ENCODE measurements around the gene PTTG2. TPM values are rescaled to one million over a fixed set of nuclear protein-coding genes. Genes with fewer than 3 reads are reported as not detected.

The PTTG2 gene
- total RNA-seq, 1 donor from 2014 or later, result 1.2 TPM

DNA sequence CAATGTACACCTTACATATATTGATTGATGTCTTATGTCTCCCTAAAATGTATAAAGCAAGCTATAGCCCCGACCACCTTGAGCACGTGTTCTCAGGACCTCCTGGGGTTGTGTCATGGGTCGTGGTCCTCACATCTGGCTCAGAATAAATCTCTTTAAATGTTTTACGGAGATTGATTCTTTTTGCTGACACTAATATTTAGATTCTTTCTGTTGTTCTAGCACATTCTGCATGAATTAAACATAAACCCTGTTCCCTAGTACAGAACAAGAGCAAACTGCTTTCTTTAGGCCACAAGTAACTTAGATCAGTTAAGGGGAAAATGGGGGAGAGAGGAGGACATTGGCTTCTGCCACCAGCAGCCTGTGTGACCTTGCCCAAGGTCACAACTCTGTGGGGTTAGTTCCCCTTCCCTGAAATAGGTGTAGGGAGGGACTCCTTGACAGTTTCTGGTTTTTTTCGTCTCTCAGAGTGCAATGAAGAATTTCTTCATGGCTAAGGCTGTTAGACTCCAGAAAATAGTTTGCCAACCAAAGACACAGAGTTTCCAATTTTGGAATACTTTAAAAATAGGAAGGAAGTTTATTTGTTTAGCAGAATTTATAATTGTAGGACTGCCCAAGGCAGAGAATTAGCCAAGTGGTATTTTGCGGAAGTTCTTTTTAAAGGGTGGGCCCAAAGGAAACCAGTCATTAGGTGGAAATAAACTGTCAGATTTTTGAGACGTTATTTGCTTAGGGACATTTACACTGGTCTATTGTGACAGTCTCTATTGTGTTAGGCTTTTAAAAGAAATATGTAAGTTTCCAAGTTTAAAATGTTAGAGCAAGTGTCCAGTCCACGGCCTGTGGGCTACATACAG is 29.4 kb downstream of the PTTG2 start:
- Histone ChIP-seq H3K36me3 (no peaks in the 10 kb centered on the region), H3K27ac (peak overlapping the region; percentile 57), H3K4me3 (no peak overlapping the region), H3K9me3 (no peaks in the 10 kb centered on the region), H3K27me3 (ENCODE audit: low read depth) (no peaks in the 10 kb centered on the region), H3K4me1 (peaks cover 45% of the 10 kb centered on the region)
- no peak for DNase-seq
- TF ChIP-seq, protein P1, sequence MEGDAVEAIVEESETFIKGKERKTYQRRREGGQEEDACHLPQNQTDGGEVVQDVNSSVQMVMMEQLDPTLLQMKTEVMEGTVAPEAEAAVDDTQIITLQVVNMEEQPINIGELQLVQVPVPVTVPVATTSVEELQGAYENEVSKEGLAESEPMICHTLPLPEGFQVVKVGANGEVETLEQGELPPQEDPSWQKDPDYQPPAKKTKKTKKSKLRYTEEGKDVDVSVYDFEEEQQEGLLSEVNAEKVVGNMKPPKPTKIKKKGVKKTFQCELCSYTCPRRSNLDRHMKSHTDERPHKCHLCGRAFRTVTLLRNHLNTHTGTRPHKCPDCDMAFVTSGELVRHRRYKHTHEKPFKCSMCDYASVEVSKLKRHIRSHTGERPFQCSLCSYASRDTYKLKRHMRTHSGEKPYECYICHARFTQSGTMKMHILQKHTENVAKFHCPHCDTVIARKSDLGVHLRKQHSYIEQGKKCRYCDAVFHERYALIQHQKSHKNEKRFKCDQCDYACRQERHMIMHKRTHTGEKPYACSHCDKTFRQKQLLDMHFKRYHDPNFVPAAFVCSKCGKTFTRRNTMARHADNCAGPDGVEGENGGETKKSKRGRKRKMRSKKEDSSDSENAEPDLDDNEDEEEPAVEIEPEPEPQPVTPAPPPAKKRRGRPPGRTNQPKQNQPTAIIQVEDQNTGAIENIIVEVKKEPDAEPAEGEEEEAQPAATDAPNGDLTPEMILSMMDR (IDR thresholded peaks at IDR 0.05), result no peak
- peak; percentile 62 to 64 for ATAC-seq
- intact Hi-C loops (cut with DNase I), result no loop called here

DNA sequence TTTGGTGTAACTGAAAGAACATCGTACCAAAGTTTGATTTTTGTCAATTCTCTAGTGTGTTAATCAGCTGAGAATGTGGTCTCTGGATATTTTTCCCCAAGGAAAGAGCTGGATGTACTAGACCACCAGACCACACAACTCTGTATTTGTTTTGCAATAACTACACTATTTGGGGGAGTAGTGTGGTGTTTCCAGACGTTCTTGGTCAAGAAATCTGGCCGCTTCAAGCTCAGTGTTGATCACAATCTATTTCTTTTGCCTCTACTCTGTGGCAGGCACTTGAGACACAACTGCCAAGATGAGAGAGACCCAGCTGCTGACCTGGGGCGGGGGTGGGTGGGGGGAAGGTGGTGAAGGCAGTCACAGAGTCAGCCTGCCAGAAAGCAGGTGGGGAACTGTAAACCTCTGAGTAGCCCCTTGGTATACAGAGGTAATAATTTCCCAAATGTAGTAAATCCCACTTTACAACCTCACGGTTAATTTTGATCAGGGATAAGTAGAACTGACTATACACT is 30.6 kb downstream of the PTTG2 start:
- Histone ChIP-seq H3K36me3 (no peaks in the 10 kb centered on the region), H3K4me3 (no peak overlapping the region), H3K9me3 (no peaks in the 10 kb centered on the region), H3K27ac (peak overlapping the region; percentile 57), H3K27me3 (ENCODE audit: low read depth) (no peaks in the 10 kb centered on the region), H3K4me1 (peaks cover 52% of the 10 kb centered on the region)
- intact Hi-C loops (cut with DNase I), result no loop called here
- TF ChIP-seq, protein P1 (IDR thresholded peaks at IDR 0.05), result no peak
- no peak for DNase-seq
- ATAC-seq, result no peak

- ATAC-seq, result no peak
- Histone ChIP-seq H3K4me3 (no peak overlapping the region), H3K27me3 (ENCODE audit: low read depth) (no peaks in the 10 kb centered on the region), H3K9me3 (no peaks in the 10 kb centered on the region), H3K36me3 (no peaks in the 10 kb centered on the region), H3K27ac (no peak overlapping the region), H3K4me1 (peaks cover 56% of the 10 kb centered on the region)
- TF ChIP-seq, protein P1 (IDR thresholded peaks at IDR 0.05), result no peak
- intact Hi-C loops (cut with DNase I), result no loop called here
- DNase-seq, result no peak
Observed at GRCh38 chr4:37991623-37992410, 31.6 kb downstream of the PTTG2 start.

GRCh38 chr4:37993806-37994205 is 33.6 kb downstream of the PTTG2 start:
- DNase-seq, result no peak

GRCh38 chr4:37994569-37994968 is 34.4 kb downstream of the PTTG2 start:
- intact Hi-C loops (cut with DNase I), result no loop called here
- H3K27ac ChIP-seq, result no peak overlapping the region
- TF ChIP-seq, protein P1 (IDR thresholded peaks at IDR 0.05), result no peak
- no peaks in the 10 kb centered on the region for H3K36me3 ChIP-seq
- H3K9me3 ChIP-seq, result no peaks in the 10 kb centered on the region
- H3K27me3 ChIP-seq (ENCODE audit: low read depth), result no peaks in the 10 kb centered on the region
- ATAC-seq, result no peak
- DNase-seq, result no peak
- H3K4me1 ChIP-seq, result peaks cover 39% of the 10 kb centered on the region
- no peak overlapping the region for H3K4me3 ChIP-seq

More at GRCh38 chr4:37993806-37994205, 33.6 kb downstream of the PTTG2 start:
- H3K27ac ChIP-seq, result no peak overlapping the region
- no peak for ATAC-seq
- no peaks in the 10 kb centered on the region for H3K27me3 ChIP-seq (ENCODE audit: low read depth)
- no peaks in the 10 kb centered on the region for H3K9me3 ChIP-seq
- H3K4me1 ChIP-seq, result peaks cover 47% of the 10 kb centered on the region
- TF ChIP-seq, protein P1 (IDR thresholded peaks at IDR 0.05), result no peak
- H3K4me3 ChIP-seq, result no peak overlapping the region
- intact Hi-C loops (cut with DNase I), result no loop called here
- no peaks in the 10 kb centered on the region for H3K36me3 ChIP-seq

Measured in lower lobe of right lung (tissue), 2 donors.